ENCODE measurements around the gene KLHL6.
"Not testable (repeated sequence)": the region's sequence is repeated elsewhere in the genome, so short reads cannot be mapped to it uniquely, and the experiment has no call there.

Gene KLHL6

DNA sequence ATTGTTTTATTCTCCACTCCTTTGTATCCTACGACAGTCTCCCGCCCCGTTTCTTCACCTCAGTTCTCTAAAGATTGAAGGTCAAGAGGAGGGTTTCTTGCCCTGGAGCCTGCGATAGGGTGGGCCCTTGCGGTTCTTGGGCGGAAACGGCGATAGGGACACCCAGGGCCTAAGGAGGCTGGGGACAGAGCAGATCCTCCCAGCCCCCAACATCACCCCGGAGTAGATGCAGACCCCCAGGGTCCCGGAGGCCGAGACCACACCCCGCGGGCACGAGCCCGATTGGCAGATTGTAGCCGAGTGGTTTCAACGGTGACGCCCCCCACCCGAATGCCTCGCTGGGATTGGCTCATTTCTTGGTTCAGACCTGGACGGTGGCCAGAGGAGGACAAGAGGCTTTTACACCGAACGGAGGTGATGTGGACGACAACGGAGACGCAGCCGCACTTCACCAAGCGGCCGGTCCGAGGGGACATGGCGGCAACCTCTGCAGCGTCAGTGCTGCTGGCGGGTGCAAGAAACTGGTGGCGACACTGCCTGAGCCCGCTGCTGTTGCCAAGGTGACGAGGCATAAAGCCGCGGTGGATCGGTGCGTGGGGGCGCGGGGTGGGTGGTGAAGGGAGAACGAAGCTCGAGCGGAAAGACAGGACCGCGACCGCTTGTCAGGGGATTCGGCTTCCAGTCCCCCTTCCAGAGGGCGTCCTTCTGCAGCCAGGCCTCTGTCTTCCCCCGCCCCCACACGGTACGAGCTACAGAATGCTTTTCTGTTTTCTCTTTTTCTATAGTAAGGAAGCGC is 108.1 kb downstream of the KLHL6 start:
- H3K4me3 ChIP-seq (ENCODE audit: low read depth, low read length), result peak overlapping the region; percentile 30
- TF ChIP-seq, protein P1, sequence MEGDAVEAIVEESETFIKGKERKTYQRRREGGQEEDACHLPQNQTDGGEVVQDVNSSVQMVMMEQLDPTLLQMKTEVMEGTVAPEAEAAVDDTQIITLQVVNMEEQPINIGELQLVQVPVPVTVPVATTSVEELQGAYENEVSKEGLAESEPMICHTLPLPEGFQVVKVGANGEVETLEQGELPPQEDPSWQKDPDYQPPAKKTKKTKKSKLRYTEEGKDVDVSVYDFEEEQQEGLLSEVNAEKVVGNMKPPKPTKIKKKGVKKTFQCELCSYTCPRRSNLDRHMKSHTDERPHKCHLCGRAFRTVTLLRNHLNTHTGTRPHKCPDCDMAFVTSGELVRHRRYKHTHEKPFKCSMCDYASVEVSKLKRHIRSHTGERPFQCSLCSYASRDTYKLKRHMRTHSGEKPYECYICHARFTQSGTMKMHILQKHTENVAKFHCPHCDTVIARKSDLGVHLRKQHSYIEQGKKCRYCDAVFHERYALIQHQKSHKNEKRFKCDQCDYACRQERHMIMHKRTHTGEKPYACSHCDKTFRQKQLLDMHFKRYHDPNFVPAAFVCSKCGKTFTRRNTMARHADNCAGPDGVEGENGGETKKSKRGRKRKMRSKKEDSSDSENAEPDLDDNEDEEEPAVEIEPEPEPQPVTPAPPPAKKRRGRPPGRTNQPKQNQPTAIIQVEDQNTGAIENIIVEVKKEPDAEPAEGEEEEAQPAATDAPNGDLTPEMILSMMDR (IDR thresholded peaks at IDR 0.05; ENCODE audit: borderline replicate concordance, insufficient read depth, low read depth, low read length), result no peak

DNA sequence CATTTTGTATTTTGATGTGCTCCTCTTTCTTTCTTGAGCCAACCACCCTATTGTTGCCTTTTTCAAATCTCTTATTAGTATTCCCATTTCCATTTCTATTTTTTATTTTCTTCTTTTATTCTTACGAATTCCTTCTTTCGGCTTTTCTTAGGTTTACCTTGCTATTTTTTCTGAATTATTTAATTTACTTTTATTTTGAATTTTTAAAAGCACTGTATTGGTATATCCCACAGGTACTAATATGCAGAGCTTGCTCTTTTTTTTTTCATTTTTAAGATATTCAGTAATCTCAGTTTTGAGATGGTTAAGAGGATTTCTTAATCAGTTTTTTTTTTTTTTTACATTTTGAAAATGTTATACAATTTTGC is 108.7 kb downstream of the KLHL6 start:
- TF ChIP-seq, protein P1 (IDR thresholded peaks at IDR 0.05; ENCODE audit: borderline replicate concordance, insufficient read depth, low read depth, low read length), result no peak
- no peak overlapping the region for H3K4me3 ChIP-seq (ENCODE audit: low read depth, low read length)

DNA sequence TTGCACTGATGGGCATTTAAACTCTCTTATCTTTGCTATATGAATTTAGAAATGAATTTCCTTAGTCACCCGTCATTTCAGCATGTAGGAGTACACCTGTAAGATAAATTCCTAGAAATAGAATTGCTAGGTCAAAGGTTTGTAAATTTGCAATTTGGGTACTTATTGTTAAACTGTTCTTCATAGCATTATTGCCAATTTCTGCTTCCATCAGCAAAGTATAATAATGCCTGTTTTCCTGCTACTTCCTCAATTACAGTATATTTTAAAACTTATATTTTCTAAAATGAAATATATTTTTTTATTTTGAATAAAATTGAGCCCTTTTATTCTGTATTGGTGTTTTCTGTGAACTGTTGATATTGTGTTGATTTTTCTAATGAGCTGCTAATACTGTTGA is 110.8 kb downstream of the KLHL6 start:
- TF ChIP-seq, protein P1 (IDR thresholded peaks at IDR 0.05; ENCODE audit: borderline replicate concordance, insufficient read depth, low read depth, low read length), result no peak
- H3K4me3 ChIP-seq (ENCODE audit: low read depth, low read length), result no peak overlapping the region

DNA sequence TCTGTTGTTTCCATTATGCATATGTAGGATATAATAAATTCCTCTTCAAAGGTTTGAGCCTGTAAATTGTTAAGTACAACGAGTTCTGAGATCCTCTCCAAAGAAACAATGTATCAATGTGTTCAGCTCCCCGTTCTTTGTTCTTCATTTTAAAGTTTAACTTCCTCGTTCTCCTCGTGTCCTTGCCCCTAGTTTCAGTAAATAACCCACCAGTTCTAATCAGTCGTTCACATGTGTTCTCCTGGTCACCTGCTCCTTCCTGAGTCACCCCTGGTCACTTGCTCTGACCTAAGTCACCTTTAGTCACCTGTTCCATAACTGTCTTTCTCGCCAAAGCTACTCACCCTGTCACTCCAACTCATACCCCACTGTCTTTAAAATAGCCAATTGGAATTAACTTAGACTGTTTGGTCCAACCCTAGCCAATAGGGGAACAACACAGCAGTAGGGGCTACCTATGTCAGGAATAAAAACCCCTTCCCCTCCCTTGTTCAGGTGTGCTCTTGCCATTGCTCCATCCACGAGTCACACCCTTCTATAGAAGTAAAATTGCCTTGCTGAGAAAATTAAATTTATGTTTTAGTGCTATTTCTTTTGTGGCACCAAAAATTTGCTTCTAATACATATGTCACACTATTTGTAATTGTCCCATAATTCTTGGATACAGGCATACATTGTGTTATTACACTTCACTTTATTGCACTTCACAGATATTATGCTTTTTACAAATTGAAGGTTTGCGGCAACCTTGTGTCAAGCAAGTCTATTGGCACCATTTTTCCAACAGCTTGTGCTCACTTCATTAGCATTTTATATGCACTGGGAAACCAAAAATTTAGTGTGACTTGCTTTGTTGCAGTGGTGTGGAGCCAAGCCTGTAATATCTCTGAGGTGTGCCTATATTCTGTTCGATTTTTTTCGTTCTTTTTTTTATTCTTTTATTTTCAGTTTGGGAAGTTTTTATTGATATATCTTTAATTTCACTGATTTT is 111.8 kb downstream of the KLHL6 start:
- TF ChIP-seq, protein P1 (IDR thresholded peaks at IDR 0.05; ENCODE audit: borderline replicate concordance, insufficient read depth, low read depth, low read length), result no peak
- no peak overlapping the region for H3K4me3 ChIP-seq (ENCODE audit: low read depth, low read length)

DNA sequence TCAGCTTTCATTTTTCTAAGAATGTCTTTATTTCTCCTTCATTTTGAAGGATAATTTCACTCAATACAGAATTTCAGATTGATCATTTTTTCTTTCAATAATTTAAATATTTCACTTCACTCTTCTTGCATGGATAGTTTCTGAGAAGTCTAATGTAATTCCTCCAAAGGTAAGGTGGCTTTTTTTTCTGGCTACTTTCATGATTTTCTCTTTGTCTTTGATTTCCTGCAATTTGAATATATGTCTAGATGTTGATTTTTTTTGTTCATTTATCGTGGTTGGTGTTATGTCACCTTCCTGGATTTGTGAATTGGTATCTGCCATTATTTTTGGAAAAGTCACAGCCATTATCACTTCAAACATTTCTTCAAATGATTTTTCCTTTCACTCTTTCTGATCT is 112.5 kb downstream of the KLHL6 start:
- no peak overlapping the region for H3K4me3 ChIP-seq (ENCODE audit: low read depth, low read length)
- TF ChIP-seq, protein P1 (IDR thresholded peaks at IDR 0.05; ENCODE audit: borderline replicate concordance, insufficient read depth, low read depth, low read length), result no peak

DNA sequence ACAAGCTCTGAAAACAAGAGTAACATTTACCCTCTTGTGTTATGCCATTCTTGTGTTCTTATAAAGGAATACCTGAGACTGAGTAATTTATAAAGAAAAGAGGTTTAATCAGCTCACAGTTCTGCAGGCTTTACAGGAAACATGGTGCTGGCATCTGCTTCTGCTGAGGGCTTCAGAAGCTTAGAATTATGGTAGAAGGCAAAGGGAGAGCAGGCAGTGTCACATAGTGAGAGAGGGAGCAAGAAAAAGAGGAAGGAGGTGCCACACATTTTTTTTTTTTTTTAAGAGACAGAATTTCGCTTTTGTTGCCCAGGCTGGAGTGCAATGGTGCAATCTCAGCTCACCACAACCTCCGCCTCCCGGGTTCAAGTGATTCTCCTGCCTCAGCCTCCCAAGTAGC is 115.0 kb downstream of the KLHL6 start:
- not testable (repeated sequence) for H3K4me3 ChIP-seq (ENCODE audit: low read depth, low read length)

DNA sequence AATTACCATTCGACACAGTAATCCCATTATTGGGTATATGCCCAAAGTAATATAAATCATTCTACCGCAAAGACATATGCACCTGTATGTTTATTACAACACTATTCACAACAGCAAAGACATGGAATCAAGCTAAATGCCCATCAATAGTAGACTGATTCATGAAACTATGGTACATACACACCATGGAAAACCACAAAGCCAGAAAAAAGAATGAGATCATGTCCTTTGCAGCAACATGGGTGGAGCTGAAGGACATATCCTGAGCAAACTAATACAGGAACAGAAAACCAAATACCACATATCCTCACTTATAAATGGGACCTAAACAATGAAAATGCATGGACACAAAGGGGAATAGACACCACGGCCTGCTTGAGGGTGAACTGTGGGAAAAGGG is 116.0 kb downstream of the KLHL6 start:
- no peak overlapping the region for H3K4me3 ChIP-seq (ENCODE audit: low read depth, low read length)
- TF ChIP-seq, protein P1 (IDR thresholded peaks at IDR 0.05; ENCODE audit: borderline replicate concordance, insufficient read depth, low read depth, low read length), result no peak

Measured in GM12875 (cell line).